Anterior cingulate cortex (tissue), 58 donors: ENCODE measurements around the gene ZNF621.
A peak's percentile ranks its signal among the peaks of the same experiment; 100 is the strongest.

Experiments
- DNase-seq, 58 donors: peaks; one replicate each; lab custom pipeline; 2025; lab: John Stamatoyannopoulos, UW

ZNF621 gene

DNA sequence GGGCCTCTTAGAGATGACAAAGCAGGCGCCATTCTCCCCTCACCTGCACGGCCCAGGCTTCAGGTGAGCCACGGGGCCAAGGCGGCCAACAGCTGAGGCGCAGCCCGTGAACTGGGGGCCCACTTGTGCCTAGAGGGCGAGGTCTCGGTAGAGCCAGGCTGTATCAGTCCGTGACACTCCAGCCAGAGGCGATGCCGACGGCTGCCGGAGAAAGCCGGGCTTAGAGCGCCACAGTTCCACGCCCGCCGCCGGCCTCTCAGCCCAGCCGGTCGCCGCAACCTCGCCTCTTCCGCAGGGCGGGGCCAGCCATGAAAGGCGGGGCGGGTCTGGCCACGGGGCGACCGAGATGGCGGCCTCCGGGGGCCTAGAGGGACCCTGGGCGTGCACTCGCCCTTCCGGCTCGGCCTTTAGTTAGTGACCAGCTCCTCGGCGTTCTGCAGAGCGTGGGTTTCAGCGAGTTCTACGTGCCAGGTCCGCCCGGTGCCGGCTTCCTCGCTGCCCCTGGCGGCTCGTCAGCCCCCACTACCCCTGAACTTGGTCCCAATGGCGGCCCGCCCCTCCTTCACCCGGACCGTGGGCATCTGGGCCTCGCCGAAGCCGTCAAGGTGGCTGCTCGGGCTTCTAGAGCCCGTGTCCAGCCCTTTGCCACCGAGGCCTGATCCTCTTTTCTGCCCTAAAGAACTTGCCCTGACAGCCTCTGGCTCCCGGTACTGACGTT lies at the start of gene ZNF621:
ZNF621 (plus strand) TSS at position 393 of the 718 bp plus-strand sequence. CDS start 881 bp downstream, outside the sequence.
- peak in 57 of 58 donors; percentile 20 to 91 (median 81) for DNase-seq

DNA sequence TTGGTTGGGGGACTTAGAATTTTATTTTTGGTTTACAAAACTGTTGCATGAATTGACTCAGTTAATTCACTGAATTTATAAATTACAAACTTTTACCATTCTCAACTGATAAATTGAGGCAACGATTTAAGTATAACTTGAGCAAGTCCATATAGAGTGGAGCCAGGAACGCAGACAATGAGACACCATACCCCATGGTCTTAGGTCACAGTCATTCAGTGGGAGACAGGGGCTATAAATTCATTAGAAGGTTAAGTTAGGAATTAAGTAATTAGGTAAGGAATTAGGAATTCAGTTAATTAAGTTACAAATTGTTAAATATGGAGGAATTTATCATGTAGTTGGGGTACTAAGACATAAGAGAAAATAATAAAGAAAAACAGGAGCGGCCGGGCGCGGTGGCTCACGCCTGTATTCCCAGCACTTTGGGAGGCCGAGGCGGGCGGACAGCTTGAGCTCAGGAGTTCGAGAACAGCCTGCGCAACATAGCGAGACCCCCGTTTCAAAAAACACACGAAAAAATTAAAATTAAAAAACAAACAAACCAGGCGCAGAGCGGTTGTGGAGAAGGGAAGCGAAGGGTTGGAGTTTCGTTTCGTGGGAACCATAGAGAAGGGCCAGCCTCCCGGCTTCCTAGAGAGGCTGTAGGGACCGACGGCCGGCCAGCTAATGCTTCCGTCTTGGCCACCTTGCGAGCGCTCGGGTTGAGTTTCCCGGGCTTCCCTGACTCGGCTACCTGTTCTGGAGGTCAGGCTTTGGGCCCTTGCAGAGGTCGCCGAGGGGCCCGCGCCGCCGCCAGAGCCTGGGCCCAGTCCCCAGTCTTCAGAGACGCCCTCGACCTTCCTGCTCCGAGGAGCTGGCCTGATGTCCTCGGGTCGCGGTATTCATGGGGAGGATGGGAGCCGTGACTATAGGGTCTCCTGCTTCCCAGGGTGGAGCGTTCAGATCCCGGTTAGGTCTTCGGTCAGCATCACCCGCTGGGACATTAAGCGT lies 48.0 kb upstream of the ZNF621 start, which contains the start of gene ZNF619:
ZNF619 (plus strand) TSS at position 645 of the 993 bp plus-strand sequence. CDS start 858 bp downstream, outside the sequence.
- peak in 56 of 58 donors; percentile 2 to 70 (median 38) for DNase-seq

DNA sequence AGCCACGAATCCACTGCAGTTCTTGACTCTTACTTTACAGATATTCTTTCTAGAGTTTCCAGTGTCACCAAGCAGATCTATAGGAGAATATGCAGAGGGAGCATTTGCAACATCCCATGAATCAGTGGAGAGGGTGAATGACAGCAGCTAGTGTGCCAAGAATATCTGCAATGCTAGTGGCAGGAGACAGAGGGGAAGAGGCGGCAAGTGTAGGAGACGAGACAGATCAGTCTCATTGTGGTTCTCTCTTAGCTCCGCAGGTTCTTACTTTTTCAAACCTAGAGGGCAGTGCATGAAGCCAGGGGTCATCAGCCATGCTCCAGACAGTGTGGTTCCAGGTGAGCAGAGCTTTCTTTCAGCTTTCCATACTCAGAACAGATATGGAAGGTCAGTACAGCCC lies 47.1 kb upstream of the ZNF621 start:
- peak in 13 of 58 donors; percentile 1 to 26 (median 3) for DNase-seq

DNA sequence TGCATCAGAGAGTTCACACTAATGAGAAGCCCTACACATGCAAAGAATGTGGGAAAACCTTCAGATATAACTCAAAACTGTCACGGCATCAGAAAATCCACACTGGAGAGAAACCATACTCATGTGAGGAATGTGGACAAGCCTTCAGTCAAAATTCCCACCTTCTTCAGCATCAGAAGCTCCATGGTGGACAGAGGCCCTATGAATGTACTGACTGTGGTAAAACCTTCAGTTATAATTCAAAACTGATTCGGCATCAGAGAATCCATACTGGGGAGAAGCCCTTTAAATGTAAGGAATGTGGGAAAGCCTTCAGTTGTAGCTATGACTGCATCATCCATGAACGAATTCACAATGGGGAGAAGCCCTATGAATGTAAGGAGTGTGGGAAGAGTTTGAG lies 37.6 kb upstream of the ZNF621 start:
- no peak for DNase-seq

DNA sequence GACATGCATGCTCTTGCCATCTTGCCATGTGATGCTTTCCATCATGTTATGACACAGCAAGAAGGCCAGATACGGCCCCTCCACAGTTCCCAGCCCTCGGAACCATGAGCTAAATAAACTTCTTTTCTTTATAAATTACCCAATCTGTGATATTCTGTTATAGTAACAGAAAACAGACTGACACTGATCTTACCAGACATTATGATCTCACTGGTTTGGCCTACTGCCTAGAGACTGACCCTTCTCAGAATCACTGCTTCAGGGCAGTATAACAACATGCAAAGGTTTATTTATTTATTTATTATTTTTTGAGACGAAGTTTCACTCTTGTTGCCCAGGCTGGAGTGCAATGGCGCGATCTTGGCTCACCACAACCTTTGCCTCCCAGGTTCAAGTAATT lies 33.8 kb upstream of the ZNF621 start:
- DNase-seq: no peak

DNA sequence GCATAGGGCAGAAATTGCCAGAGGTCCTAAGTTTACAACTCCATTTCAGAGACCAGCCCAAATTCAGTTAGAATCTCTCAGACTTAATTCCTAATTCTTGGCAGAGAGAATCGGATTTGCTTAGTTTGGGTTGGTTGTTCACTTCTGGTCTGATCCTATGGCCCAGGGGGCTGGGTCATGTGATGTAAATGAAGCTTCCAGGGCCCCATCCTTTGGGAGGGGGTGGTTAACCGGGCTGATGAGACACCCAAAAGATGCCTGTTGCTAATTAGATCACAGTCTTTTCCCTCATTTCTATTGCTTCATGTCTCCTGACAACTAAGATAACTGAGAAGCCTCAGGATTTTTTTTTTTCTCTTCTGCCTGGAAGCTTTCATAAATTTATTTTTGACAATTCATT lies 30.1 kb upstream of the ZNF621 start:
- DNase-seq: no peak

DNA sequence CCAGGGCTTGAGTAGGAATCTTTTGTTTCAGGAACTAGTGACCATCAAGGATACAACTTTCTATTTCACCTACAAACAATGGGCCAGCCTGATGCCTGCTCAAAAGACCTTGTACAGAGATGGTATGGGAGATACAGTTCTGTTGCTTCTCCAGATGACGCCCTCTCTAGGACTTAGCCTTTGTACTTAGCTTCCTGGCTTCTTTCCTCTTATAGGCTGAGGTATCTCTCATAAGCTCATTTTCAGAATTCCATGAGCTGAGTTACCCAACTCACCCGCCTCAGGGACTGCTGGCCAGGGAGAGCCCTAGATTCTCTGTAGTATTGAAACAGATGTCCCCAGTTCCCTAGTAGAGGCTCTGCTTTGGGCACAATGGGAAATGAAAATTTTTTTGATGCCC lies 27.5 kb upstream of the ZNF621 start:
- DNase-seq: no peak

DNA sequence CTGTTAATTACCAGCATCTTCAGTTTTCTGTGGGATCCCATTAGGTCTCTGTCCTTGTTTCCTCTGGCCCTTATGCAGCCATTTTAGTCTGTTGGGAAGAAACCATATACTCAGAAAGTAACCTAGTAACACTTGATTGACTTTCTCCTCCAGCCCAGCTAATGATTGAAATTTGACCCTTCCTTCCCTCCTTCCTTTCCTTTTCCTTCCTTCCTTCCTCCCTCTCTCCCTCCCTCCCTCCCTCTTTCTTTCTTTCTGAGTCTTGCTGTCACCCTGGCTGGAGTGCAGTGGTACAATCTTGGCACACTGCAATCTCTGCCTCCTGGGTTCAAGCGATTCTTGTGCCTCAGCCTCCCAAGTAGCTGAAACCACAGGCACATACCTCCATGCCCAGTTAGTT lies 24.8 kb upstream of the ZNF621 start:
- DNase-seq: no peak

DNA sequence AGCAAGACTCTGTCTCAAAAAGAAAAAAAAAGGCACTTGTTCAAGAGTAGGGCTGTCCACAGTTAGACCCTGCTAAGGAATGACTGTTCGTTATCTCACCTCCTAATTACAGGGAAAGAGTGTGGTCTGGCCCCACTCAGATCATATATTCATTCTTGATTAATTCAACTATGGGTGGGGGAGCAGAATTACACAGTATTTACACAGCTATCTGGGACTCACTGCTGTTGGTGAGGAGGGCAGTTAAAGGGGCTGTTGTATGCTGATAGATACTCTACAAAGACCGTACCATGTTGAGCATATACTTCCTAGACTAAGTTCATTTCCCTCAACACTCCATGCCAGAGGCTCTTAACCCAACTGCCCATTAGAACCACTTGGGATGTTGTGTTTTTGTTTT lies 22.7 kb upstream of the ZNF621 start:
- DNase-seq: no peak

DNA sequence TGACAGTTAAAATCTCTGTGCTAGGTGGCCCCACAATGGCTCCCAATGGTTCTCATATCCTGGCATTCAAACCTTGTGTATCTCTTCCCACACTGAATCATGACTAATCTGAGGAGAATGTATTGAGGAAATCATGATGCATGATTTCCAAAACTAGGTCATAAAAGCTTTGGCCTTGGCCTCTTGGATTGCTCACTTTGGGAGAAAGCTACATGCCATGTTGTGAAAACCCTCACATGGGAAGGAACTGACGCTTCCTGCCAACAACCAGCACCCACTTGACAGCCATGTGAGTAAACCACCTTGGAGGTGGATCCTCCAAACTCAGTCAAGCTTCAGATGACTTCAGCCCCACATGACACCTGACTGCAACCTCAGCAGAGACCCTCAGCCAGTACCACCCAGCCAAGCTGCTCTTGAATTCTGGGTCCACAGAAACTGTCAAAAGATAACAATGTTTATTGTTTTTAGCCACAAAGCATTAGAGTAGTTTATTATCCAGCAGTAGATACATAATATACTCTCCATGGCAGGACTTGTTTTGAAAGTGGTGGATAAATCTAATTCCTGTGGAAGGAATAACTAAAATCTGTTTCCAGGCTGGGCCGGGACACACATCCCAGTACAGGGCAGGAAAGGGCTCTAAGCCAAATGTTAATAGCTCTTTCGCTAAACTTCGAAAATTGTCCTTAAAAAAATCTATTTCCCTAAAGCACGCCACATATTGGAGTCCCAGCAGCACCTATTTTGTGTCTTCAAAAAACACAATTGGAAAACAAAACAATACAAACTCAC lies 19.9 kb upstream of the ZNF621 start:
- peak in 1 of 58 donors; percentile 1 for DNase-seq

DNA sequence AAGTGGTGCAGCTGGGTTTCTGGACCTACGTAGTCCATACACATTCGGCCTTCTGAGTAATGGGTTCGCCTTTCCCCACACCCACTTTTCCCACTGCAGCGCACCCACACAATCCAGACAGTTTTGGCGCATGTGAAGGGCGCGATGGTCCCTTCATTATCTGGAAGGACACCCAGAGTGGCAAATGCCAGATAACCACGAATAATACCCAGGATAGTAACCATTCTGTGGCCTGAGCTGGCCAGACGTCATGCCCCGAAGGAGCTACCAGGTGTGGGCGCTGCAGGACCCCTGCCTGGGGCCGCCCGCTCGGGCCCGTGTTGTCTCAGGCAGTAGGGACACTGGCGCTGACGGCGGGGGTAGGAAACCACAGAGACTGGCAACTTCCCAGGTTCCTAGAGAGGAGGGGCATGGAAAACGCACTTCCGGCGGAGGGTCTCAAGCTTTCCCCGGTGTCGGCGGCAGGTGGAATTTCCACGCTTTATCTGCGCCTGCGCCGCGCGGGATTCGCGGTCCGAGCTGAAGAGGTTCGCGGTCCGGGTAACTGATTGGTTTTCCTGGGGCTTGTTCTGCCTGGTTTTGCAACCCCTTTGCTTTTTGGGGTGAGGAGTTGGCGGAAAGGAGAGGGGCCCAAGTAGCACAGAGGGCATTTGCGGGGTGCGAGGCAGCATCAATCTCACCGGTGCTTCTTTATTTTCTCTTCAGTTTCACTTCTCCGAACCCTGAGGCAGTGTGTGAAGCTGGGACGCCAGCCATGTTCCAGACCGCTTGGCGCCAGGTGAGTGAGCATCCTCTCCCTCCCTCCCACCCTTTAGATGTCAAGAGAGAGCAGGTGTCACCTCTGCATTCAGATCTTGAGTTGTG lies 18.9 kb upstream of the ZNF621 start, which contains the start of gene ZNF620:
ZNF620 (plus strand) TSS at position 441 of the 864 bp plus-strand sequence; CDS start at position 755, 314 bp downstream.
- DNase-seq: peak; percentile 12 to 88 (median 65)

DNA sequence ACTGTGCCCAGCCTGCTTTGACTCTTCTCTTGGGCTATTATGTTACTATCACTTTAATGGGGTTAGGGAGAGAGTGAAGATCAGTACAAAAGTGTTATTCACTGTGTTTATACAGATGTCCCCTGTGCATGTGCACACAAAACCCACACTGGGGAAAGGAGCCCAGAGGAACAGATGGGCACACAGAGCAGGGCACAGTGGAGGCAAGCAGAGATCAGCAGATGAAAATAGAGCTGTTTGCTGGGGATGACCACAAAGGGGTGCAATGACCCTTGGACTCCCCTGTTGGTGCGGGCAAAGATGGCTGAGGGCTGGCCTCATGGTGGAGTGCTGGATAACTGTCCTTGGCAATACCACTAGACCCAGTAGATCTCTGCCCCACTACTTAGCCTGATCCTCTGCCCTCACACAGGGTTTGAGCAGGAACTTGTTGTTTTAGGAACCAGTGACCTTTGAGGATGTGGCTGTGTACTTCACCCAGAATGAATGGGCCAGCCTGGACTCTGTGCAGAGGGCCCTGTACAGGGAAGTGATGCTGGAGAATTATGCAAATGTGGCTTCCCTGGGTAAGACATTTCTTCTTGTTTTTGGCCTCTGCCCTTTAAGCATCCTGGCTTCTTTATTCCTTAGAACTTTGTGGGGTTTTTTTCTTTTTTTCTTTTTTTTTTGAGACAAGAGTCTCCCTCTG lies 13.6 kb upstream of the ZNF621 start:
- peak in 6 of 58 donors; percentile 2 to 27 (median 10) for DNase-seq

DNA sequence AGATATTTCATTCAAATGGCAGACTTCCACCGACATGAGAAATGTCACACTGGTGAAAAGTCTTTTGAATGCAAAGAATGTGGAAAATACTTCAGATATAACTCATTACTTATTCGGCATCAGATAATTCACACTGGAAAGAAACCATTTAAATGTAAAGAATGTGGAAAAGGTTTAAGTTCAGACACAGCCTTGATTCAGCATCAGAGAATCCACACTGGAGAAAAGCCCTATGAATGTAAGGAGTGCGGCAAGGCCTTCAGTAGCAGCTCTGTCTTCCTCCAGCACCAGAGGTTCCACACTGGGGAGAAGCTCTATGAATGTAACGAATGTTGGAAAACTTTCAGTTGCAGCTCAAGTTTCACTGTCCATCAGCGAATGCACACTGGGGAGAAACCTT lies 8.6 kb upstream of the ZNF621 start:
- DNase-seq: no peak

DNA sequence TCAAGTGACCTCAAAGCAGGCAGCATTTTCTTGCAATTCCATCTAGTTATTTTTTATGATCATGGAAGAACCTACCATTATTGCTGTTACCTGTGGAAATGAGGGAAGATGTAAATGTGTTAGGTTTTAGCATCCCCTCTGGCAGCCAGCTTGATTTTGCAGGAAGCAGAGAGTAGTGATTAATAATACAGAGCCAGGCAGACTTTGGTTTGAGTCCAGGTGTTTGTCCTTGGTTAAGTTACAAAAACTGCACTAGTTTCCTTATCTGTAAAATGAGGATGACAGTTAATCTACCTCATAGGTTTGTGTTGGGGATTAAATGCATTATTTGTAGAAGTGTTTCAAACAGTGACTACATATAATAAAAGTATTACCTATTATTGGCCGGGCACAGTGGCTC lies 6.7 kb upstream of the ZNF621 start:
- DNase-seq: no peak

DNA sequence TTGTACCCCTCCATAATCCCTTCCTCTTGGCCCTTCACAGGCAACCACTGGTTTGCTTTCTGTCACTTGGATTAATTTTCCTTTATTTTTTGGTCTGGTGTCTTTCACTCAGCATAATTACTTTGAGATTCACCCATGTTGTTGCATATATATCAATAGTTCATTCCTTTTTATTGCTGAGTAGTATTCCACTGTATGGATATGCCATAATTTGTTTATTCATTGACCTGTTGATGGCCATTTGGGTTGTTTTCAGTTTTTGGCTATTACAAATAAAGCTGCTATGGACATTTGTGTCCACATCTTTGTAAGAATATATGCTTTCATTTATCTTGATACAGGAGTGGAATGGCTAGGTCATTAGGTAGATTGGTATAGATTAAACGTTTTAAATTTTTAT lies 5.9 kb upstream of the ZNF621 start:
- no peak for DNase-seq

DNA sequence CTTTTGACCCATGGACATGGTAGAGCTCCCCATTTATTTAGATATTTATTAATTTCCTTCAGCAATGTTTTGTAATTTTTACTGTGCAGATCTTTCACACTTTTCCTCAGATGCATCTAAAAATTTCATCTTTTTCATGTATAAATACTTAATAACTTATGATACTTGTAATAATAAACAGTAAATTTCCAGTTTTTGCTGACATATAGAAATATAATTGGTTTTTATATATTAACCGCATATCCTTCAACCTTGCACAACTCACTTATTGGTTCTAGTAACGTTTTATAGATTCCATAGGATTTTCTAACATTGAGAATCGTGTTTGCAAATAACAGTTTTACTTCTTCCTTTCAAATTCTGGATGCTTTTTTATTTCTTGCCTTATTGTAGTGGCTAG lies 3.5 kb upstream of the ZNF621 start:
- no peak for DNase-seq

DNA sequence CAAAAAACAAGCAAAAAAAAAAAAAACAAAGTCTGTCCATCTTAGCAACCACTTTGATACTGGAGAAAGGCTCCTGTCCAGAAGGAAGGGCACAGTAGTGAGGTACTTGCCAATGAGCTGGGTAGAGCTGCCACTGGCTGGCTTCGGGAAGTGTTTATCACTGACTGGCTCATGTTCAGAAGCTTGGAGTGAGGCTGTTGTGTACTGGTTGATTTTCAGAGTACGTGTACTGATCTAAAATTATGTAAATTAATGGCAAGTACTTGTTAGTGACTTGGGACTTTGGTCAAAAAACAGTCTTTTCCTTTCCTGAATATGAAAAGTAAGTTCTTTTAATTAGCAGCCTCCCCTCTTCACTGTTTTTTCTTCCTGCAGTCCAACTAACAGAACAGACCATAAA lies 979 bp upstream of the ZNF621 start:
- DNase-seq: peak in 13 of 58 donors; percentile 0 to 23 (median 8)

DNA sequence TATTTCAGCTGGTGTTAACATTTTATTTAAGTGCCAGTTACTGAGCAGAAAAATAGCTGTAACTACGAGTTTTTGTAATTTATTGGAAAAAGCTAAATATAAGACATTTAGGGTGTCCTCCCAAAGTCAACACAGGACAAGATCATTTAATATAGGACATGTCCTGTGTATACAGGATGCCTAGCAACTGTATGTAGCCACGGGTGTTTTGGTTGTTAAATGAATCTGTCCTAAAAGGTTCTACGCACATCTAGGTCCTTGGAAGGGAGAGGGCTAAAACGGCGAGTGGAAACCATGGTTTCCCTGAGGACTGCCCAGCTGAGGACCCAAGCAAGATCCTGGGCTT lies 565 bp upstream of the ZNF621 start:
- DNase-seq: peak in 1 of 58 donors; percentile 41

DNA sequence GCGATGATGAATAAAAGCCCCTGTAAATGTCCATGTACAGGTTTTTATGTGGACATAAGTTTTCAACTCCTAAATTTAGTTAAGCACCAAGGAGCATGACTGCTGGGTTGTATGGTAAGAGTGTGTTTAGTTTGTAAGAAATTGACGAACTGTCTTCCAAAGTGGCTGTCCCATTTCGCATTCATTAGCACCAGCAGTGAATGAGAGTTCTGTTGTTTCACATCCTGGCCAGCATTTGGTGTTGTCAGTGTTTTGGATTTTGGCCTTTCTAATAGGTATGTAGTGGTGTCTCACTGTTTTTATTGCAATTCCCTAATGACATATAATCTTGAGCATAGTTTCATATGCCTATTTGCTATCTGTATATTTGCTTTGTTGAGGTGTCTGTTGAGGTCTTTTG lies 3.7 kb downstream of the ZNF621 start:
- DNase-seq: no peak
